Activated CD4-positive, CD25-positive, alpha-beta regulatory T cell treated with anti-CD3 and anti-CD28 coated beads, Interleukin-2, amount 50 U/mL, for 72 hours (primary cell): ENCODE data around the gene MAD1L1.

ENCODE experiments used
- DNase-seq: peaks from one replicate; pipeline ENCODE4 v3.0.0; 2021

Gene MAD1L1

DNA sequence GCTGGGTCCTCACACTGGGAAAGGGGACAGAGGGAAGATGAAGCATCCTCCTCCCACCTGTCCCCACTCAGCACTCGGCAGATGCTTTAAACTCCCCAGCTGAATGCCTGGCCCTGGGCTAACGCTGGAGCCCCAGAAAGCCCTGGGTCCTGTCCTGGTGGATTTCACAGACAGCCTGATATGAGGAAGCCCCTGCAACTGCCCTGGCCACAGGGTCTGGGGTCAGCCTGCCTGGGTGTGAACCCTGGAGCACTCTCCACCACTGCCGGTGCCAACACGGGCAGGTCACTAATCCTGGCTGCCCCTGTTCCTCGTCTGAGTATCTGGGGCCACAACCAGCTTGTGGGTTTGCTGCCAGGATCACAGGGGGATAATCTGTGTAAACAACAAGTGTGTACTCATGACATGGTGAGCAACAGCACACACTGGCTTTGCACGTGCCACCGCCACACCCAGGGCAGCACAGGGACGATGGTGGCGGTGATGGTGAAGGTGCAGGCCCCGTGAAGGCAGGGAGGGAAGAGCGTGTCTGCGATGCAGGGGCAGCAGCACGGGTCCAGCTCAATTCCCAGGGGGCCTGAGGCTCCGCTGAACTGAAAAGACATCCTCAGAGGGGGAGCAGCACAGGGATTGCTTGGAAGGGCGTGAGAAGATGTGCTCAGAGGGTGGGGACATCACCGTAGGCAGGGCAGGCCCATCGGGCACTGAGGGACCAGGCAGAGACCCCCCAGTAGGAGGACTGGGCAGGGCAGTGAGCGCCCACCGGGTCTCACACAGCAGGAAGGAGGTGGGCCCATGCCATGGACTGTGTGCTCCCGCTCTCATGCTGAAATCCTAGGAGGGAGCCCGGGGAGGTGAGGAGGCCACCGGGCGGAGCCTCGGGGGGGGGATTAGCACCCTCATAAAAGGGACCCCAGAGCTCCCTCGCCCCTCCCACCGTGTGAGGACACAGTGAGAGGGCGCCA is 238.7 kb downstream of the MAD1L1 start:
- DNase-seq, result no peak

DNA sequence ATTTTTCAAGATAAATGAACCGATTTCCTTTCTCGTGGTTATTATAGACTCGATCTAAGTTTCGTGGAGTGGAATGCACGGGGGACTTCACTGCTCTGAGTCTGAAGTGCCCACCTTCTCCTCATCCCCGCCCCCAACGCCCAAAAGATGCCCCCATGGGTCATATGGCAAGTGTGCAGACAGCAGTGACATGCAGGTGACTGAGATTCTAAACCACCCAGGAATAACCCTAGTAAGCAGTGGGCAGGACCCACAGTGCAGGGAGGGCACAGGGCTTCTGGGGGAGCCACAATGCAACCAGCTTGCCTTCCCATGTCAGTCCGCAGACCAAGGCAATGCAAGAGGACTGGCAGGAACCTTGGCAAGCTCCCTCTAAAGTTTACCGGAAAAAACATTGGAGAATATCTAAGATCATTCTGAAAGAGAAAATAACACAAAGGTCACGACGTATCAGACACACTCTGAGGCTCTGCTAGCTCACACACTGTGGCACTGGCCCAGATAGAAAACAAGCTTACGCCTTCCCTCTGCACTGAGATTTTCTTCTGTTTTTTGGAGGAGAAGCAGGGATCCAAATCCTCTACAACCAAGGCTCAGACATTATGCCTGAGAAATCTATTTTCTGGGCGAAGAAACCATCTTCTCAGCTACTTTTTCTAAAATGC is 239.6 kb downstream of the MAD1L1 start:
- DNase-seq, result no peak

DNA sequence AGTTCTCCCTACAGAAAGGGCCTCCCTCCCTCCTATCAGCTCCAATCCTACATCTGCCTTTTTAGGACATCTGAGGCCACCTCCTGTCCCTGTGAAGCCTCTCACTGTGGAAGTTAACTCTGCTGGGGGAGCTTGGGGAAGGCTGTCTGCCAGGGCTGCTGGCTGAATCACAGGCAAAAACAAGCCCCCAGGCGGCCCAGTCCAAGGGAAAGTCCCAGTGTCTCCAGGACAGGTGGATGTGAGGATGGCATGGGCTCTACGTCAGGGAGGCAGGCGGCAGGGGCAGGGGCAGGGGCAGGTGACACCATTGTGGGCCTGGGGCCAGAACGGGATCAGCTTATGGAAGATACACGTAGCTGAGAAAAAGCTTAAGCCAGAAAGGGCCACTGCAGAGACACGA is 240.2 kb downstream of the MAD1L1 start:
- no peak for DNase-seq

DNA sequence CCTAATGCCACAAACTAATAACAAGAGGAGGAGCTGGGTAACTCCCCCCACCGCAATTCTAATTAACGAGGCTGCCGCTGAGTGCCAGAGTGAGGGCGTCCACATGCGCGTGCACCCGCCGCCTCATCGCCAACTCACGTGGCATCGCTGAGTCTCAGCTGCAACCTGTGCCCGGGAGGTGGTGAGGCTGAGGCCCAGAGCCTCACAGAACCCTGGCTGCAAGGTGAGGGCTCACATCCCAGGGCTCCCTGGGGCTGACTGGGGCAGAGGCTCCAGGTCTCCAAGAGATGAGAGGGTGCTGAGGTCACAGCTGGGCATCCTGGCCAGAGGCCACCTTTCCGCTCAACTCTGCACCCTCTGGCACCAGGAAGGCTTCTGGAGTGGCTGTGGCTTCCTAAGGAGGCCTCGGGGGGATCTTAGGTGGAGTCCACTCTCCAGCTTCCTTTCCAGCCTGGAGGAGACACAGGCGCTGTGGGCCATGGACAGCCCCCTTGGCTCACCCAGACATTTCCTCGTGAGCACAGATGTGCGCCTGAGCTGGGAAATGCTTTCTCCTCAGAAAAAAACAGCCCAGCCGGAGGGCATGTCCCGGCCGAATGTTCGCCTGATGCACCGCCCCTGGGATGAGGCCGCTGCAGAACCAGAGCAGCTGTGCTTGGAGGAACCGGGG is 242.6 kb downstream of the MAD1L1 start:
- no peak for DNase-seq

DNA sequence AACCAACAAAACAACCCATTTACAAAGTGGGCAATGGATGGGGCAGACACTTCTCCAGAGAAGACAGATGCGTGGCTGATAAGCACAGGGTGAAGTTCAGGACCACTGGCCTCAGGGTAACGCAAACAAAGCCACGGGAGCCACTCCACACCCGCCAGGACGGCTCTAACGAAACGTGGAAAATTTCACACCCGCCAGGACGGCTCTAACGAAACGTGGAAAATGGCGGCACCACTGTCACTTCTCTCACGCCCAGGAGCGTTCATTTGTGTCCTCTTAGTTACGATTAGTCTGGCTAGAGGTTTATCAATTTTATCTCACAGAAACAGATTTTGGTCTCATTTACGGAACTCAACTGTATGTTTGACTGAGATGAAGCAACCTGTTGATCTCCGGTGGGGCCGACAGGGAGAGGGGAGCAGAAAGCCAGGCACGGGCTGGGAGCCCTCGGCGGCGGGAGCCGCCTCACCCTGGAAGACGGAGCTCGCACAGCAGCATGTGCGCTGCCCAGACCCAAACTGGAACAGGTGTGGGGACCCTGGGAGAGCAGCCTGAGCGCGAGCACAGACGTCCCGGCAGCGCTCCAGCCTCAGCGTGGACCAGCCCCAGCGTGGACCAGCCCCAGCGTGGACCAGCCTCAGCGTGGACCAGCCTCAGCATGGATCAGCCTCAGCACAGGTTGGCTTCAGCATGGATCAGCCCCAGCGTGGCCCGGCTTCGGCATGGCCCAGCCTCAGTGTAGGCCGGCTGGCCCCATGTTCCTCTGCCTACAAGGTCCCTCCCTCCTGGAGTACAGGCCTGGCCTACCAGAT is 243.5 kb downstream of the MAD1L1 start:
- DNase-seq, result no peak

DNA sequence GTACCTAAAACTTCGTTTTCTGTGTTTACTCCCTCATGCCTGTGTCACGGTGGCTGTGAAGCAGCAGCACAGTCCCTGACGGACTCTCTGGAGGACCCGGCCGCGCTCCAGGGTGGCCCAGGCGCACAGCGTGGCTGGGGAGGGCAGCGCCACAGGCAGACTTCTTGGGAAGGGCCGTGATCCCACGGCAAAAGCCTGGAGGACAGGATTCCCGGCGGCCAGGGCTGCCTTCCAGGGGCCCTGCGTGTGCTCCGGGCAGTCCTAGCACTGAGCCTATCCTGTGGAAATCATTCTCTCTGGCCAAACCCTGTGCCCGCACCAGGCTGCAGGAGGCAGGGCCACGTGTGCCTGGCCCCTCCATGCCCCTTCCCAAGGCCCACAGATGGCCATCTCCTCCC is 244.2 kb downstream of the MAD1L1 start:
- no peak for DNase-seq

DNA sequence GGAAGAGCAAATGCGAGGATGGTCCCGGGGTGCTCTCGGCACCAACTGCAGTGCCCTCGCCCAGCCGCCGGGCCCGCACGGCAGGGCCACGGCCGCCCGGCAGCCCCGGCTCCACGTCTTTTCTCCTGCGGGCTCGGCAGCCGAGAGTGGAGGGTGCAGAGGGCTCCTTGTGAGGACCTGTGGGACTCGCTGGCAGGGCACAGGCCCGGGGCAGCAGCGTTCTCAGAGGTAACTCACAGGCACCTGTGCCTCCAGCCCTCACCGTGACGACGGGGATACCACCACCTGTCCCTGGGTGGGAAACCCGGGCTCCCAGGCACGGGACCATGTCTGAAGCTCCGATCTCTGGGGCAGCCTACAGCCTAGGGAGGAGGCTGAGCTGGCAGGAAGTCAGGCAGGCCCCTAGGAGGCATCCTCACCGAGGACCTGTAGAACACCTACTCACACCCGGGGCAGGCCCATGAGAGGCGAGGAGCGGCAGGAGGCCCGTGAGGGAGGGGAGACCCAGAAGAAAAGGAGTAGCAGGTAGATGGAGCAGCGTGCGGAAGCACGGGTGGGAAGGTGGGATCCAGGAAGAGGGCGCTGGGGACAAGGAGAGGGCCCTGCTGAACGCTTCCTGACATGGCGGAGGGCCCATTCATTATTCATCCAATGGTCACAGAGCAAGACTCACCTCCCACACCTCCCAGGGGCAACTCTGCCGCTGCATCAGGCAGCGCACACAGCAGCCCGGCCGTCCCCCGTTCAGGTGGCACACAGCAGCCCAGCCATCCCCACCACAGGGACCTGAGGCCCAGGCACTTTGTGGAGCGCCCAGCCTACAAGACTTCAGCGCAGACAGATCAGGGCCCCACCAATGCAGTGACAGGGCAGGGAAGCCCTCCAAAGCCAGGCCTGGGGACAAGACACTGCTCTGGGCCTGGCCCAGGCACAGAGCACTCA is 244.9 kb downstream of the MAD1L1 start:
- DNase-seq, result no peak

DNA sequence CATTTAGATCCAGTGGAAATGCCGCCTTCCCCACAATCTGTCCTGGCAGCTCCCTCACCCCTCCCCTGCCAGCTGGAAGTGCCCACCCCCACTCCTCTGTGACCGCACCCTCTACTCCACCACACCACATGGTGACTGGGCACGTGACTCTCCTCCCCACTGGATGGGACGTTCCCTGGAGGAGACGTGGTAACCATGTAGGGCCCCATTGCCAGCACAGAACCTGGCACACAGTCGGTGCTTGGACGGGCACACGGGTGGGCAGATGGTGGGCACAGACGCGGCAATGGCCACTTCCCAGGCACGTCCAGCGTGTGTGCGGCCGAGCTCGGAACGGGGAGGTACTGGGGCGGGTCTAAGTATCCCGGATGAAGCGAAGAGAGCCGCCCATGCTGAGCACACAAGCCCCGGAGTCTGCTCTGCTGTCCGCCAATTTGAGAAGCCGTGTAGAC is 245.6 kb downstream of the MAD1L1 start:
- no peak for DNase-seq

DNA sequence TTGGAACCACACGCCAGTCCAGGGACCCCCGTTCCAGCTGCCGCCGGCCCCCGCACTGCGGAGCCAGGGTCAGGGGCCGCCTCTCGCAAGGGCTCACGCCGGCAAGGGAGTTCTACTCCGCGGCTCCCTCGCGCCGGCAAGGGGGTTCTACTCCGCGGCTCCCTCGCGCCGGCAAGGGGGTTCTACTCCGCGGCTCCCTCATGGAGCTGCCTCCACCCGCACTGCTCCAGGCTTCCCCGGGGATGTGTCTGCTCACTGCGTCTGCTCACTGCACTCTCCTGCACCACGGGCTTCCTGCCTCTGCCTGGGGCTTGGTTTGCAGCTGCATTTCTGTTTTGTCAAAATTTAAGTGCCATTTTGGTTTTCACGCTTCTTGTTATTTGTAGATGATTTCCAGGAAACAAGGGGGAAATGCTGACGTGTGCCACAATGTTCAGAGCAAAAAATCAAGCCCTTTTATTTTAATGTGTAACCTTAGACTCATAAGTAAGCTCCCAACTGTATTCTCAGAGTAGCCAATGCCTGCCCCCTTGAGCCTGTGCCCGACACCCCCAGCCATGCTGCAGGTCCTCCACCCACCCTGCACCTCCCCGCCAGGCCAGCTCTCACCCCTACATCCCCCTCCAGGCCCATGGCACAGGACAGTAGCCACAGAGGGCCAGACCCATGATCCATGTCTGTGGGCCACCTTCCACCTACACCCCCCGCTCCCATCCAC is 246.2 kb downstream of the MAD1L1 start:
- DNase-seq, result no peak

DNA sequence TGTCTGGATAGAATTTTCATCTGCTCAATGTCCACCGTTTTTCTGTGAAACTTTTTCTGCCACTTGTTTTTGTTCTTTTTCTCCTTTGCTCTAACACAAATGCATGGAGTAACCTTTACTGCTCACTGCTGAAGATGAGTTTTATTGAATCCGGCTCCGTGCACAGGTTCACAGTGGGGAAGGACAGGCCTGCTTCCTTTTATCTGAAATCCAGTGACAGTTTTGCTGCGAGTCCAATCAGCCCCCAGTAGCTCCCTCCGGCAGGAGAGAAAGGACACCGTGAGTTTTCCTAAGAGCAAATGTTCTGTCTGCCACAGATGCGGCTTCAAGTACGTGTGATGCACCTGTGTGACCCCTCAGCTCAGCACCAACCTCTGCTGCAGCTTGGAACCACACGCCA is 246.8 kb downstream of the MAD1L1 start:
- no peak for DNase-seq

DNA sequence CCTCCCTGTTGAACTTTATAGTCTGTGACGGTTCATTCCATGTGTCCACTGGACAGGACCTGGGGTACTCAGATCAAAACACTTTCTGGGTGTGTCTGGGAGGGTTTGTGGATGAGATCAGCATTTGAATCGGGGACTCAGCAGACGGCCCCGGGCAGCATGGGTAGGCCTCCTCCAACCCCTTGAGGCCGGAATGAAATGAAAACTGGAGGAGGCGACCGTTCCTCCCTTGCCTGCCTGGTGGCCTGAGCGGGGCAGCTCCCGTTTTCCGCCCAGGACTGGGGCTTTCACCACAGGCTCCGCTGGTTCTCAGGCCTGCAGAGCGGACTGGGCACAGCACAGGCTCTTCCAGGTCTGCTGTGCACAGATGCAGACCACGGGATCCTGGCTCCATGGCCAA is 247.7 kb downstream of the MAD1L1 start:
- no peak for DNase-seq

DNA sequence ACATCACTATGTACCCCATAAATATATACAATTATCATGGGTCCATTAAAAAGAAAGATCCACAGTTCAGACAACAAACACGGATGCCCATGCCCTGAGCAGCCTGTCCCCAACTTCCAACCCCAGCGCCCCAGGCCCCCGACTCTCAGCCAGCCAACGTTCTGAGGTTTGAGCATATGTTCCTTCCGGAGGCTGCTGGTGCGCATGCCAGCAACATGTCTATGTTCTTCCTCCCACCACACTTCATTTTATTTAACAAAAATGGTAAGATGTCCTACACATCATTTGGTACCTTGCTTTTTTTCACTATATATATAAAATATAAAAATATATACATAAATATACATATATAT is 250.9 kb downstream of the MAD1L1 start:
- no peak for DNase-seq

DNA sequence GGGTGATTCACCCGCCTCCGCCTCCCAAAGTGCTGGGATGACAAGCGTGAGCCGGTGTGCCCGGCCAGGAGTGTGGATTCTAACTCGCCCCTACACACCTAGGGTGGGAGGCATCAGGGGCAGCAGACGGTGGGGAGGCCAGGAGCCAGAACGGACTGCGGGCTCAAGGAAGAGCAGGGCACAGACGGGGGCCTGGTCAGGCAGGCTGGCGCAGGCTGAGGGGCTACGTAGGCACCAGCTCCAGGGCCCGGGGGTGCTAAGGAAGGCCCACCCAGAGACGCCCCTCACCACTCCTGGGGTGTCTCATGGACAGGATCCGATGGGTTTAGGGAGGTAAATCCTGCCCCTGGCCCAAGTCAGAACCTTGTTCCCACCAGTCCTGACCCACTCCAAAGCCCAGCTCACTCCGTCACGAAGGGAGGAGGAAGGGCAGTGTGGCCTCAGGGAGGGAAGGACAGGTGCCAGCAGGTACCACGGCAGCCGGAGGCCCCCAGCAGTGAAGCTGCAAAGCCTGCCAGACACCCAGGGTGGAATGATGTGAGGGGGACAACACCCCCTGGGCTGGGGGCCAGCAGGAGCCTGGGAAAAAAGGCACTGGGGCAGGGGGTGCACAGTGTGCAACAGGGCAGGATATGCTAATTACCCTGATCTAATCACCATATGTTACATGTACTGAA is 251.4 kb downstream of the MAD1L1 start:
- no peak for DNase-seq

DNA sequence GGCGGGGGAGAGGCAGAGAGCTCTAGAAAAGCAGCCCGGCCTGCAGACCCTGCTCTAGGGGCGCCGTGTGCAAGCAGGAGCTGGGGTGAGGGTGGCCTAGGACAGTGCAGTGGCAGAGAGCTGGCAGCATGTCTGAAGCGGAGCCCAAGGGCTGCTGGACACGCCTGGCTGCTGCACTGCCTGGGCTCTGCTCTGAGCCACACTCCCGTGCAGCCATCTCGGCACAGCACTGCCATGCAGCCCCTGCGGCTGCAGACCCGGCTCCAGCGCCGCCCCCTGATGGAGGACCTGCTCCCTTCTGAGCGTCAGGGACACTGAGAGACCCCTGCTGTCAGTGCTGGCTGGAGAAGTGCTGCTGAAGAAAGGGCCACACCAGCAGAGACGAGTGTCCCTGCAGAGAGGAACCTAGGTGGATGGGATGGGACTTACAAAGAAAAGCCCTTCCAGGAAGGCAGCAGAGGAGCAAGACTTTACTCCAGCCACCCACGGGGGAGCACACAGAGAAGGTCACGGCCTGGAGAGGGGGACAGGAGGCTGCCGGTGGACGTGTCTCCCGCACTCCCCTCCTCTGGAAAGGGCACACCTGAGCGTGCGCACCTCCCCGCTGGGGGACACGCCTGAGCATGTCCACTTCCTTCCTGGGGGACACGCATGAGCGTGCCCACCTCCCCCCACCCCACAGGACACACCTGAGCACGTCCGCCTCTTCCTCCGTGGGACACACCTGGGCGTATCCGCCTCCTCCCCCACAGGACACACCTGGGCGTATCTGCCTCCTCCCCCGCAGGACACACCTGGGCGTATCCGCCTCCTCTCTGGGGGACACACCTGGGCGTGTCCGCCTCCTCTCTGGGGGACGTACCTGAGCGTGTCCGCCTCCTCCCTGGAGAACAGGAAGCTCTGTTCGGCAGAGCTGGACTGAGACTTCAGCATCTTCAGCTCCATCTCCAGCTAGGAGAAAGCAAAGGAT is 252.9 kb downstream of the MAD1L1 start:
- no peak for DNase-seq

DNA sequence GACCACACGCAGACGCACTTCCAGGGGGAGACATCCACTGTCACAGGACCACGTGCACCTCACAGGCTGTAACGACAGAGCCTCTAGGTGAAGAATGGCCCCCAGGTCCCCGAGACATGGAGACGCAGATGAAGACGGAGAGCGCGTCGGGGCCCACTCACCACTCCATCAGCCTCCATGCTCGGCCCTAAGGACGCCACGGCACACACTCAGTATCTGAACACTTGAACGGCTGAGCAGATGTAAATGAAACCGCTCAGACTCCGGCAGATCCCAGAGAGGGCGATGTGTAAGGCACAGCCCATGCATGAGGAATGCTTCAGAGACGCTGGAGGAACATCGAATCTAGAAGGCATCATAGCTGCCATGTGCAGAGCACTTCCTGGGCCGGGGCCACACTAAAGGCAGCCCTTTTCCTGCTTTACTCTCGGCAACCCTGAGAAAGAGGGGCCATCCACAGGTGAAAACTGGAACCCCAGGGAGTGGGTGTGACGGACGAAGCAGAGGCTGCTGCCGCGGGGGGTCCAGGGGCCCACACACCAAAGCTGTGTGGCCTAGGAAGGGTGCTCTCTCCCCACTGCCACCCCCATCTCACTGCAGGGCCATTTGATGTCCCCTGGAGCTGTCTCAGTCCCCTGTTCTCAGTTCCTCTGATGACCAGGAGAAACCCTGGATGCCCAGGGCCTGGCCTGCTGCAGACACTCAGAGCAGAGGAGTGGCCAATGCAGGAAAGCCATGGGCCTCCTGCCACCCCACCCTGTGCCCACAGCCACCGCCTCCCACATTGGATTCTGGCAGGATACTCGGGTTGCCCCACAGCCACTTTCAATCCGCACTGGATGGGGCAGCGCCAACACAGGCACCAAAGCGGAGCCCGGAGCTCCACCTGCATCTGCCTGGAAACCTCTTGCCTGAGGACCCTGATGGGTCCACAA is 253.8 kb downstream of the MAD1L1 start:
- DNase-seq, result no peak

DNA sequence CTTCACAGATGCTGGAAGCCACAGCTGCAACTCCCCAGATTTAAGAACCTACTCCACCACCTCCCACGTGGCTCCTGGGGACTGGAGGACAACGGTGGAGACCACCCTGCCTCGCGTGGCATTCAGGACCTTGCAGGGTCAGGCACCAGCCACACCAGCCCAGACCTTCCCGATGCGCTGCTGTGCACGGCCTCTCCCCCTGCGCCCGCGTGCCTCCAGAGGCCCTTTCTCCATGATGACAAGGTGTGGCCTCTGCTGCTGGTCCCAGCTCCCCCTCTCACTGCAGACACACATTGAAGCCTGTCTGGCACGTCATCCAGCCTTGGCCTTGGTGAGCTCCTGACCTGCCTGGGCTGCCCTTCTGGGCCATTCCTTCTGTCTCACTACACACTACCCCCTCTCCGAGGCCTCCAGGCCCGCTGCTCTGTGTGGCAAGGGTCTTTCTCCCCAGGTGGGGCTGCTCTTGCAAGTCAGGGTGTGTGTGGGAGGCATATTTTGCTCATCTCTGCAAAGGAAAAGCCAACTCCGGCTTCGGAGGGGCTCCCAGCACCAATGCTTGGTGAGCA is 254.8 kb downstream of the MAD1L1 start:
- DNase-seq, result no peak

DNA sequence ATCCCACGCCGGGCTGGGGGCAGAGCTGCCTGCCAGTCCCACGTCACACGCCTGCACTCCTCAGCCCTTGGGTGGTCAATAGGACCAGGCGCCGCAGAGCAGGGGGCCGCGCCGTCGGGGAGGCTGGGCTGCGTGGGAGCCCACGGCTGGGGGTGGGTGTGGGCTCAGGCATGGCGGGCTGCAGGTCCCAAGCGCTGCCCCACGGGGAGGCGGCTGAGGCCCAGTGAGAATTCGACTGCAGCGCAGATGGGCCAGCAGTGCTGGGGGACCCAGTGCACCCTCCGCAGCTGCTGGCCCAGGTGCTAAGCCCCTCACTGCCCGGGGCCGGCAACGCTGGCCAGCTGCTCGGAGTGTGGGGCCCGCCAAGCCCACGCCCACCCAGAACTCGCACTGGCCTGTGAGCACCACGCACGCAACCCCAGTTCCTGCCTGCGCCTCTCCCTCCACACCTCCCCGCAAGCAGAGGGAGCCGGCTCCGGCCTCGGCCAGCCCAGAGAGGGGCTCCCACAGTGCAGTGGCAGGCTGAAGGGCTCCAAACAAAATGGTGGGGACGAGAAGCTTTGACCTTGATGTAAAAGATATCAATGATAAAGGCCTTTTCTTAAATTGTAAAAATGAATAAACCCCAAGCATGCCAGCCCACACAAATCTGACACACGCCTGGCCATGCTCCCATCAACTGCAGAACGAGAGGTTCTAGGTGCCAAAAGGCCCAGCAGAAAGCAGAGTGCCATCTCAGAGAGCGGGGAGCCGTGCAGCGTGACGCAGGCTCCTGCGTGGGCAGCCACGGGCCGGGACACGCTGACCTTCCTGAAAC is 255.5 kb downstream of the MAD1L1 start:
- no peak for DNase-seq
